ENCODE results near the gene SERPINA3. TPM values are rescaled to one million over a fixed set of nuclear protein-coding genes. Genes with fewer than 3 reads are reported as not detected.

SERPINA3 gene
- total and polyA plus RNA-seq, 2 donors (not counting 1 experiment from before 2014, with no cell fraction given), result not detected

- Mint-ChIP-seq H3K9me3 (ENCODE audit: insufficient read depth) (peaks cover 3% of the 10 kb centered on the region), H3K4me3 (no peak overlapping the region), H3K27ac (no peak overlapping the region), H3K4me1 (no peaks in the 10 kb centered on the region), H3K27me3 (peaks cover 7% of the 10 kb centered on the region)
- no peak overlapping the region for H2AFZ ChIP-seq (ENCODE audit: insufficient read depth, low read depth, low read length, poor library complexity, severe bottlenecking)
- POLR2A ChIA-PET, result no interaction called here
- H3K27me3 ChIP-seq (replicated peaks in 1 of 4; ENCODE audit: control extremely low read depth in 1 of 4, control insufficient read depth in 3 of 4, insufficient read depth in 4 of 4, low read length in 3 of 4), result no peaks in the 10 kb centered on the region
- H3K4me1 ChIP-seq (ENCODE audit: control insufficient read depth in 2 of 2, insufficient read depth in 2 of 2, low read length in 2 of 2), result no peaks in the 10 kb centered on the region
- H3K79me2 ChIP-seq (ENCODE audit: control insufficient read depth, insufficient read depth, low read length), result no peaks in the 10 kb centered on the region
- H3K27ac ChIP-seq (ENCODE audit: low read length in 2 of 2), result no peak overlapping the region
- TF ChIP-seq CTCF (IDR thresholded peaks at IDR 0.05), result no peak
- TF ChIP-seq EZH2 (IDR thresholded peaks at IDR 0.05; ENCODE audit: borderline replicate concordance, insufficient read depth, low read depth, low read length, poor library complexity, severe bottlenecking), result no peak
- H3K4me2 ChIP-seq (replicated peaks; ENCODE audit: low read depth, low read length, poor library complexity, severe bottlenecking), result no peak overlapping the region
- peaks cover 0 to 19% (median 0%) of the 10 kb centered on the region in 3 donors for H3K9me3 ChIP-seq (ENCODE audit: control extremely low read depth in 1 of 3, control insufficient read depth in 2 of 3, insufficient read depth in 1 of 3, low read length in 2 of 3)
- H4K20me1 ChIP-seq (ENCODE audit: control insufficient read depth, insufficient read depth, low read length, poor library complexity, severe bottlenecking), result no peaks in the 10 kb centered on the region
- no peak for ATAC-seq (ENCODE audit: low read depth)
- intact Hi-C loops (cut with micrococcal nuclease), result no loop called here
- CTCF ChIA-PET, result no interaction called here
- no peaks in the 10 kb centered on the region for H3K36me3 ChIP-seq (replicated peaks in 1 of 2; ENCODE audit: control extremely low read depth in 1 of 2, control insufficient read depth in 1 of 2, extremely low read depth in 1 of 2, insufficient read depth in 2 of 2, low read length in 1 of 2)
- 95% methylated on average over 3 of the region's 4 CpGs for WGBS (ENCODE audit: insufficient coverage)
- H3K9ac ChIP-seq (ENCODE audit: low read length), result no peak overlapping the region
- no peak for DNase-seq
- no peak overlapping the region for H3K4me3 ChIP-seq (ENCODE audit: control extremely low read depth in 1 of 5, extremely low read depth in 1 of 5, insufficient read depth in 1 of 5, low read depth in 2 of 5, low read length in 4 of 5)
These were observed 18.3 kb upstream of the SERPINA3 start for GRCh38 chr14:94593749-94594431.

GRCh38 chr14:94594441-94594840 lies 17.8 kb upstream of the SERPINA3 start:
- TF ChIP-seq EZH2 (IDR thresholded peaks at IDR 0.05; ENCODE audit: borderline replicate concordance, insufficient read depth, low read depth, low read length, poor library complexity, severe bottlenecking), result no peak
- no peak for TF ChIP-seq CTCF (IDR thresholded peaks at IDR 0.05)
- H3K27ac Mint-ChIP-seq, result no peak overlapping the region
- Histone ChIP-seq H2AFZ (ENCODE audit: insufficient read depth, low read depth, low read length, poor library complexity, severe bottlenecking) (no peak overlapping the region), H3K9me3 (ENCODE audit: control extremely low read depth in 1 of 3, control insufficient read depth in 2 of 3, insufficient read depth in 1 of 3, low read length in 2 of 3) (peaks cover 0 to 20% (median 0%) of the 10 kb centered on the region in 3 donors), H3K4me3 (ENCODE audit: control extremely low read depth in 1 of 5, extremely low read depth in 1 of 5, insufficient read depth in 1 of 5, low read depth in 2 of 5, low read length in 4 of 5) (no peak overlapping the region), H3K36me3 (replicated peaks in 1 of 2; ENCODE audit: control extremely low read depth in 1 of 2, control insufficient read depth in 1 of 2, extremely low read depth in 1 of 2, insufficient read depth in 2 of 2, low read length in 1 of 2) (no peaks in the 10 kb centered on the region), H3K27me3 (replicated peaks in 1 of 4; ENCODE audit: control extremely low read depth in 1 of 4, control insufficient read depth in 3 of 4, insufficient read depth in 4 of 4, low read length in 3 of 4) (no peaks in the 10 kb centered on the region), H3K79me2 (ENCODE audit: control insufficient read depth, insufficient read depth, low read length) (no peaks in the 10 kb centered on the region), H4K20me1 (ENCODE audit: control insufficient read depth, insufficient read depth, low read length, poor library complexity, severe bottlenecking) (no peaks in the 10 kb centered on the region), H3K27ac (ENCODE audit: low read length in 2 of 2) (no peak overlapping the region), H3K4me2 (replicated peaks; ENCODE audit: low read depth, low read length, poor library complexity, severe bottlenecking) (no peak overlapping the region), H3K4me1 (ENCODE audit: control insufficient read depth in 2 of 2, insufficient read depth in 2 of 2, low read length in 2 of 2) (no peaks in the 10 kb centered on the region), H3K9ac (ENCODE audit: low read length) (no peak overlapping the region)
- H3K27me3 Mint-ChIP-seq, result peaks cover 7% of the 10 kb centered on the region
- H3K9me3 Mint-ChIP-seq (ENCODE audit: insufficient read depth), result peaks cover 3% of the 10 kb centered on the region
- ChIA-PET POLR2A (no interaction called here), CTCF (no interaction called here)
- no peaks in the 10 kb centered on the region for H3K4me1 Mint-ChIP-seq
- no peak for ATAC-seq (ENCODE audit: low read depth)
- no peak for DNase-seq
- WGBS (ENCODE audit: insufficient coverage), result 92% methylated on average over 7 of the region's 7 CpGs
- no peak overlapping the region for H3K4me3 Mint-ChIP-seq
- intact Hi-C loops (cut with micrococcal nuclease), result no loop called here
